Activated CD8-positive, alpha-beta memory T cell treated with anti-CD3 and anti-CD28 coated beads, Interleukin-2, amount 10 ng/mL, durations not matched to agents 7 days and 5 days (primary cell): ENCODE measurements around the gene XPNPEP1. TPM values are rescaled to one million over a fixed set of nuclear protein-coding genes. Genes with fewer than 3 reads are reported as not detected.

Experiments used
- ATAC-seq: fragments of 150-1000 bp; cut with Tn5 transposase; one replicate; pipeline ENCODE4 v1.10.0; 2021; ENCODE audit warnings: moderate library complexity
- CTCF ChIA-PET: fragments of 350-600 bp; sonication (Branson Sonifier 250); formaldehyde crosslinking; loops from one replicate; lab custom pipeline; 2021; ENCODE audit warnings: antibody characterized with exemption; lab: Charles Lee
- DNase-seq: peaks from one replicate; pipeline ENCODE4 v3.0.0-alpha.2; 2020
- H3K27ac Mint-ChIP-seq: one replicate; pipeline ENCODE4 v1.8.0; 2021; ENCODE audit warnings: mild to moderate bottlenecking, mixed read lengths
- H3K27me3 Mint-ChIP-seq: one replicate; pipeline ENCODE4 v1.8.0; 2021; ENCODE audit warnings: mixed read lengths
- H3K36me3 Mint-ChIP-seq: one replicate; pipeline ENCODE4 v1.8.0; 2021; ENCODE audit warnings: mild to moderate bottlenecking, mixed read lengths
- H3K4me1 Mint-ChIP-seq: one replicate; pipeline ENCODE4 v1.8.0; 2021; ENCODE audit warnings: mixed read lengths
- H3K4me3 Mint-ChIP-seq: one replicate; pipeline ENCODE4 v1.8.0; 2021; ENCODE audit warnings: mild to moderate bottlenecking, moderate library complexity, mixed read lengths
- H3K9me3 Mint-ChIP-seq: one replicate; pipeline ENCODE4 v1.8.0; 2022; ENCODE audit warnings: low read depth, mixed read lengths
- total RNA-seq, 2 experiments: library from RNA; stranded (reverse); gene quantifications; one replicate each; pipeline ENCODE4 v1.2.3, GENCODE V29; 2021

XPNPEP1 gene
- total RNA-seq, 2 experiments from 2014 or later: 72.7 to 84.8 TPM

- Mint-ChIP-seq H3K4me1 (peaks cover 6% of the 10 kb centered on the region), H3K4me3 (no peak overlapping the region), H3K27ac (no peak overlapping the region), H3K9me3 (no peaks in the 10 kb centered on the region), H3K36me3 (no peaks in the 10 kb centered on the region), H3K27me3 (peaks cover 2% of the 10 kb centered on the region)
- DNase-seq (no peak), ATAC-seq (no peak)
- CTCF ChIA-PET: interaction anchor here (1.4 kb wide), 1 partner anchor 76 kb away, joined by 5 read pairs; no protein-coding TSS in a partner anchor
Measured at GRCh38 chr10:109960682-109961081, 37.4 kb upstream of the XPNPEP1 start.

GRCh38 chr10:109959259-109960145 lies 36.2 kb upstream of the XPNPEP1 start:
- DNase-seq: no peak
- CTCF ChIA-PET: no interaction called here
- no peaks in the 10 kb centered on the region for H3K36me3 Mint-ChIP-seq
- H3K9me3 Mint-ChIP-seq: no peaks in the 10 kb centered on the region
- H3K4me1 Mint-ChIP-seq: peaks cover 5% of the 10 kb centered on the region
- no peak for ATAC-seq
- H3K4me3 Mint-ChIP-seq: no peak overlapping the region
- H3K27me3 Mint-ChIP-seq: no peaks in the 10 kb centered on the region
- no peak overlapping the region for H3K27ac Mint-ChIP-seq

GRCh38 chr10:109958059-109958458 lies 34.7 kb upstream of the XPNPEP1 start:
- CTCF ChIA-PET: interaction anchor here (2.9 kb wide), 1 partner anchor 74 kb away, joined by 11 read pairs; no protein-coding TSS in a partner anchor
- Mint-ChIP-seq H3K36me3 (no peaks in the 10 kb centered on the region), H3K27ac (no peak overlapping the region), H3K4me3 (no peak overlapping the region), H3K4me1 (peaks cover 2% of the 10 kb centered on the region), H3K9me3 (no peaks in the 10 kb centered on the region), H3K27me3 (peaks cover 6% of the 10 kb centered on the region)
- no peak for DNase-seq
- no peak for ATAC-seq

DNA sequence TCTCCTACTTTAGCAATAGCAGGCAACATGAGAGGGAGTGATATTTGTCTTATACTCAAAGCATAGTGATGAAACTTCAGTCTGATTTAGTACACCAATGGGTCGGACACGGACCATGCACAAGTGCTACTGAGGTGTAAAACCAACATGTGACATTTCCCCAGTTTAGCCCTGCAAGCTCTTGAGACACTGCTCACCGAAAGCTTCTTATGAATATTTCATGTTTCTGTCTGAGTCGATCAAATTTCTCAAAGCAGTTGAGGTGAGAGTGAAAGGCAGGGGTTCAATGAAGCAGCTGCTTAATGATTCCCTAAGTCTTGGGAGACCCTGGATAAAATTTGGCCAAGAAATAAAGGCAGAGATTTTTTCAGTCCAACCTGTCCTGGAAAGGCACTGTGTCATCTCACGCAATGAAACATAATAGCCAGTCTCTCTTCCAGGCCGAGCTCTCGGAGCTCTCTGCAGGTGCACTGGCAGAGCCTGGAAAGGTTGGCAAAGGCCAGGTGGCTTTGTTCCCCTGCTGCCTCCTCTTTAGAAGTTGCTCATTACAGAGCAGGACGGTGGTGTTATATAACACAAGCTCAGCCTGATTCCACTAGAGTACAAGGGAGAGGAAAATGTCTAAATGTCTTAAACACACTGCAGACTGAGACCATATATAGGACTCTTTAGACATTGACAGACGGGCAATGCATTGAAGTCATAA lies 33.9 kb upstream of the XPNPEP1 start:
- Mint-ChIP-seq H3K36me3 (no peaks in the 10 kb centered on the region), H3K27ac (no peak overlapping the region), H3K4me1 (peaks cover 2% of the 10 kb centered on the region), H3K9me3 (no peaks in the 10 kb centered on the region), H3K4me3 (no peak overlapping the region), H3K27me3 (peaks cover 8% of the 10 kb centered on the region)
- ATAC-seq (no peak), DNase-seq (no peak)
- CTCF ChIA-PET: interaction anchor here (0.7 to 2.9 kb wide), 2 partner anchors 21 to 73 kb away, joined by 3 to 11 read pairs; no protein-coding TSS in a partner anchor

DNA sequence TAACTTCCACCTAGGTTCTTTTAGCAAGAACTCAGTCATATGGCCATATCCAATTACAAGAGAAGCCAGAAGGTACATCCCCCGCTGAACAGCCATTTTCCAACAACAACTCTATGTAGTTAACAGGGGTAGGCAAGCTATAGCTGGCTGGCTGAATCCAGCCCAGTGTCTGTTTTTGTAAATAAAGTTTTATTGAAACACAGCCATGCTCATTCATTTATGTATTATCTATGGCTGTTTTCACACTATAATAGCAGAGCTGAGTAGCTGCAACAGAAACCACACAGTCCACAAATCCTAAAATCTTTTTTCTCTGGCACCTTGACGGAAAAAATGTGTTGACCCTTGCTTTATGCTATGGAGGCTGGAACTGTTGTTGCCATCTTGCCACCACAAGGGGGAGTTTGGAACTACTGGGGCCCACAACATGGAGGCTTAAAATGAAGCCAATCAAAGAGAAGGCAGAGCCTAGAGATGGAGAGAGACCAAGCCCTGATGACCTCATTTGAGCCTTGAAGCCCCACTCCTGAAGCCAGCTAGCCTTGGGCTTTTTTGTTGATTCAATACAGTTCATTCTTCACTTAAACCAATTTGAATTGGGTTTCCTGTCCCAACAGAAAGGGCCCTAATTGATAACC lies 33.3 kb upstream of the XPNPEP1 start:
- H3K4me1 Mint-ChIP-seq: peaks cover 2% of the 10 kb centered on the region
- H3K9me3 Mint-ChIP-seq: no peaks in the 10 kb centered on the region
- H3K27me3 Mint-ChIP-seq: peaks cover 8% of the 10 kb centered on the region
- DNase-seq: no peak
- H3K4me3 Mint-ChIP-seq: no peak overlapping the region
- no peak overlapping the region for H3K27ac Mint-ChIP-seq
- CTCF ChIA-PET: interaction anchor here (0.7 to 2.9 kb wide), 2 partner anchors 22 to 72 kb away, joined by 3 to 11 read pairs; no protein-coding TSS in a partner anchor
- ATAC-seq: peak; percentile 80
- H3K36me3 Mint-ChIP-seq: no peaks in the 10 kb centered on the region

- CTCF ChIA-PET: interaction anchor here (1.2 to 1.7 kb wide), 2 partner anchors 70 to 325 kb away, joined by 3 read pairs; no protein-coding TSS in a partner anchor
- ATAC-seq (no peak), DNase-seq (no peak)
- Mint-ChIP-seq H3K4me1 (peaks cover 2% of the 10 kb centered on the region), H3K36me3 (no peaks in the 10 kb centered on the region), H3K4me3 (no peak overlapping the region), H3K9me3 (no peaks in the 10 kb centered on the region), H3K27ac (no peak overlapping the region), H3K27me3 (peaks cover 8% of the 10 kb centered on the region)
Measured at GRCh38 chr10:109953766-109954165, 30.5 kb upstream of the XPNPEP1 start.

- Mint-ChIP-seq H3K27ac (no peak overlapping the region), H3K4me1 (peaks cover 2% of the 10 kb centered on the region), H3K36me3 (no peaks in the 10 kb centered on the region), H3K27me3 (peaks cover 8% of the 10 kb centered on the region), H3K9me3 (no peaks in the 10 kb centered on the region), H3K4me3 (no peak overlapping the region)
- CTCF ChIA-PET: interaction anchor here (1.2 to 1.4 kb wide), 2 partner anchors 26 to 68 kb away, joined by 3 to 4 read pairs; no protein-coding TSS in a partner anchor
- DNase-seq (no peak), ATAC-seq (no peak)
Measured at GRCh38 chr10:109952526-109952925, 29.2 kb upstream of the XPNPEP1 start.

DNA sequence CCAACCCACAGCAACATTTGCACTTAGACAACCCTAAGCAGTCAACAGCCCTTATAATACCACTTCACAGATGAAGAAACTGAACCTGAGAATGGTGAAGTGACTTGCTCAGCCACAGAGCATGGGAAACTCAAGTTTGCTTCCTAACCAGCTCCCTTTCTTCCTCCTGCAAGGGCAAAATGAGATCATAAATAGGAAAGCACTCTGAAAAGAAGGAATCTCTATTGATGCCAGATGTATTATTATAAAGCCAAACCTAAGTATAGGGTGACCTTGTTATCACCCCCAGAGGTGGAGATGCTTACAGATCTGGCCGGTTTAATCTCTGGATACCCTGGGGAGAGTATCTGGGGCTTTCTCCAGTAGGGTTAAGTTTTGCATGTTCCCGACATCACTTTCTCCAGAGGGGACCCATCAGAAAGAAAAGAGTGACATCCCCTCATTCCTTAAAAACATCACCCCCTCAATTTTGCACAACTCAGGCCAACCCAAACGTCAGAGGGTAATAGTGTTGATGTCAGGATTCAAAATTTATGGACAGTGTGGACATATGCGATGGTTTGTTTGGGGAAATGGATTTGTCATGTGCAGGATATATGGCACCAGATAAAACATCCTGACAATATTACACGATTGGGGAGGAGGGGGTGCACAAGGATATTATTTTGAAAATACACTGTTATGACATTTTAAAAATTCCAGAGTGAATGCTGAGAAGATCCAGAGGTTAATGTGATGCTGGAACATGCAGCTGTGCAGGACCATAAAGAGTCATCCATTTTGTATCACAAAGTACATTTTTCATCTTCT lies 24.0 kb upstream of the XPNPEP1 start:
- H3K36me3 Mint-ChIP-seq: no peaks in the 10 kb centered on the region
- CTCF ChIA-PET: no interaction called here
- no peaks in the 10 kb centered on the region for H3K9me3 Mint-ChIP-seq
- no peak overlapping the region for H3K27ac Mint-ChIP-seq
- ATAC-seq (no peak), DNase-seq (no peak)
- H3K4me1 Mint-ChIP-seq: peaks cover 7% of the 10 kb centered on the region
- H3K4me3 Mint-ChIP-seq: no peak overlapping the region
- no peaks in the 10 kb centered on the region for H3K27me3 Mint-ChIP-seq

DNA sequence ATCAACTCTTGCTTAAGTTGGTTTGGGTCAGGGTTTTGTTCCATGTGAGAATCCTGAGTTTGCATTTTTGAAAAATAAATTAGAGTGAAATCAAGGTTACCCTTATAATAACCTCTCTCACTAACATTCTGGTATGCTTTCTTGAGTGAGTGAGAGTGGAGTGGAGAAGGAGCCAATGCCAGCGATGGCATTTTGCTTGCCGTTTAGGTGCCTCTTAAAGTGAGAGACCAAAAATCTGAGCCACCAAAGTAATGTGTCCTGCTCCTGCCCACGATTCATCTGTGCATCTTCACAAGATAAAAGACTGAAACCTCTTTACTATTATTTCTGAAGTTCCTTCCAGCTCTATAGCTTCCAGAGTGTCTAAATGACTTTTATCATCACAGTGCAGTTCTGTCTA lies 23.4 kb upstream of the XPNPEP1 start:
- Mint-ChIP-seq H3K4me3 (no peak overlapping the region), H3K4me1 (peaks cover 7% of the 10 kb centered on the region), H3K36me3 (no peaks in the 10 kb centered on the region), H3K27ac (no peak overlapping the region), H3K9me3 (no peaks in the 10 kb centered on the region), H3K27me3 (no peaks in the 10 kb centered on the region)
- DNase-seq (no peak), ATAC-seq (no peak)
- CTCF ChIA-PET: no interaction called here

- H3K4me3 Mint-ChIP-seq: no peak overlapping the region
- no peaks in the 10 kb centered on the region for H3K27me3 Mint-ChIP-seq
- H3K9me3 Mint-ChIP-seq: no peaks in the 10 kb centered on the region
- peaks cover 7% of the 10 kb centered on the region for H3K4me1 Mint-ChIP-seq
- ATAC-seq (no peak), DNase-seq (no peak)
- no peaks in the 10 kb centered on the region for H3K36me3 Mint-ChIP-seq
- CTCF ChIA-PET: no interaction called here
- H3K27ac Mint-ChIP-seq: no peak overlapping the region
Measured at GRCh38 chr10:109945473-109946177, 22.3 kb upstream of the XPNPEP1 start.

GRCh38 chr10:109944613-109945012 lies 21.3 kb upstream of the XPNPEP1 start:
- Mint-ChIP-seq H3K27me3 (no peaks in the 10 kb centered on the region), H3K4me3 (no peak overlapping the region), H3K9me3 (no peaks in the 10 kb centered on the region), H3K36me3 (no peaks in the 10 kb centered on the region), H3K27ac (no peak overlapping the region), H3K4me1 (peaks cover 7% of the 10 kb centered on the region)
- CTCF ChIA-PET: no interaction called here
- DNase-seq: no peak
- ATAC-seq: no peak

GRCh38 chr10:109941236-109941862 lies 18.0 kb upstream of the XPNPEP1 start:
- DNase-seq (no peak), ATAC-seq (no peak)
- Mint-ChIP-seq H3K27ac (no peak overlapping the region), H3K27me3 (no peaks in the 10 kb centered on the region), H3K9me3 (no peaks in the 10 kb centered on the region), H3K4me1 (peaks cover 9% of the 10 kb centered on the region), H3K36me3 (no peaks in the 10 kb centered on the region), H3K4me3 (no peak overlapping the region)
- CTCF ChIA-PET: no interaction called here
